Endothelial cell of umbilical vein (primary cell): Measurements from ENCODE around the gene PCSK6. TPM values are rescaled to one million over a fixed set of nuclear protein-coding genes. Genes with fewer than 3 reads are reported as not detected.

Experiments used
- BruUV-seq: library from RNA; stranded (reverse); fragments of 400-500 nt; replicated peaks from 2 replicates; lab custom pipeline; 2021; lab: Mats Ljungman, UMichigan
- CTCF ChIA-PET: fragments of 300-600, 350-600 bp; sonication (Branson Sonifier 250); formaldehyde crosslinking; loops from one replicate; lab custom pipeline; 2021; ENCODE audit warnings: antibody characterized with exemption, inconsistent platforms; lab: Charles Lee
- POLR2A ChIA-PET: fragments of 300-600, 350-600 bp; sonication (Branson Sonifier 250); formaldehyde crosslinking; loops from one replicate; lab custom pipeline; 2021; ENCODE audit warnings: antibody characterized with exemption, inconsistent platforms; lab: Charles Lee
- DNase-seq: peaks from one replicate; pipeline ENCODE4 v3.0.0-alpha.2; 2011; ENCODE audit warnings: low read depth, low spot score
- FAIRE-seq: peaks from 2 replicates; lab custom pipeline; 2011; peaks lifted over from hg19 to GRCh38; lab: Jason Lieb, UNC
- H2AFZ ChIP-seq: 2 replicates; pipeline ENCODE4 v1.6.0; 2012; ENCODE audit warnings: low read depth, low read length, control low read depth, inconsistent platforms
- H3K27ac ChIP-seq: 2 replicates; pipeline ENCODE4 v1.5.1; 2011; ENCODE audit warnings: low read depth, mild to moderate bottlenecking, control low read depth, low read length, moderate library complexity; ENCODE audit not compliant: insufficient read depth
- H3K27me3 ChIP-seq, 2 experiments: 2 replicates each; pipeline versions ENCODE4 v1.6.0 to v1.6.1; 2011; ENCODE audit warnings: low read length in 2 of 2, mixed read lengths in 1 of 2; ENCODE audit not compliant: control insufficient read depth in 2 of 2, insufficient read depth in 2 of 2
- H3K36me3 ChIP-seq, 2 experiments: 2 replicates in 1 of 2; 3 replicates in 1 of 2; pipeline ENCODE4 v1.5.1; 2011; ENCODE audit warnings: low read length in 2 of 2, mild to moderate bottlenecking in 1 of 2, moderate library complexity in 1 of 2; ENCODE audit not compliant: control insufficient read depth in 2 of 2, insufficient read depth in 2 of 2; ENCODE audit errors: extremely low read depth in 1 of 2
- H3K4me1 ChIP-seq: 3 replicates; pipeline ENCODE4 v1.5.1; 2011; ENCODE audit warnings: mild to moderate bottlenecking, low read length; ENCODE audit not compliant: control insufficient read depth, insufficient read depth; ENCODE audit errors: extremely low read depth
- H3K4me2 ChIP-seq: 2 replicates; pipeline ENCODE4 v1.6.1; 2011; ENCODE audit warnings: low read length, control low read depth, mixed read lengths; ENCODE audit not compliant: insufficient read depth
- H3K4me3 ChIP-seq, 3 experiments: fragments of 200-600 bp in 1 of 3; sonication (generic), shearing (Covaris generic) in 1 of 3; replicated peaks in 1 of 3; 2 replicates each; pipeline ENCODE4 v1.5.1; 2011 to 2016; ENCODE audit warnings: control low read depth in 3 of 3, low read length in 3 of 3, mild to moderate bottlenecking in 2 of 3, inconsistent platforms in 1 of 3, low read depth in 1 of 3, moderate library complexity in 1 of 3; ENCODE audit not compliant: insufficient read depth in 1 of 3
- H3K79me2 ChIP-seq: 2 replicates; pipeline ENCODE4 v1.6.0; 2012; ENCODE audit warnings: low read length, inconsistent platforms; ENCODE audit not compliant: control insufficient read depth, insufficient read depth
- H3K9ac ChIP-seq: replicated peaks from 2 replicates; pipeline ENCODE3; 2011; ENCODE audit warnings: low read length, control low read depth; ENCODE audit not compliant: insufficient read depth; ENCODE audit errors: extremely low read depth
- H3K9me1 ChIP-seq: replicated peaks from 3 replicates; pipeline ENCODE4 v1.6.0; 2011; ENCODE audit warnings: mild to moderate bottlenecking, low read length; ENCODE audit not compliant: control insufficient read depth, insufficient read depth; ENCODE audit errors: extremely low read depth
- H3K9me3 ChIP-seq: replicated peaks from 2 replicates; pipeline ENCODE4 v1.5.1; 2012; ENCODE audit warnings: low read length, inconsistent platforms; ENCODE audit not compliant: control insufficient read depth, insufficient read depth
- H4K20me1 ChIP-seq: replicated peaks from 2 replicates; pipeline ENCODE3; 2011; ENCODE audit warnings: mild to moderate bottlenecking, low read length; ENCODE audit not compliant: control insufficient read depth, insufficient read depth; ENCODE audit errors: extremely low read depth
- CTCF ChIP-seq, 2 donors: IDR thresholded peaks; 1 replicate in 1 of 2; 2 replicates in 1 of 2; pipeline ENCODE4 v1.5.1; 2011; ENCODE audit warnings: low read length in 2 of 2, mild to moderate bottlenecking in 2 of 2, moderate library complexity in 2 of 2, control low read depth in 1 of 2, inconsistent platforms in 1 of 2, low read depth in 1 of 2; ENCODE audit not compliant: insufficient read depth in 1 of 2; ENCODE audit errors: extremely low read depth in 1 of 2
- EZH2 ChIP-seq: IDR thresholded peaks from 2 replicates; pipeline ENCODE4 v1.6.1; 2012; ENCODE audit warnings: borderline replicate concordance, low read depth, mild to moderate bottlenecking, moderate library complexity, low read length, inconsistent platforms; ENCODE audit not compliant: severe bottlenecking
- FOS ChIP-seq: IDR thresholded peaks from 2 replicates; pipeline ENCODE4 v1.6.1; 2011; ENCODE audit warnings: mild to moderate bottlenecking, low read length, moderate library complexity, borderline replicate concordance; ENCODE audit not compliant: insufficient read depth
- GATA2 ChIP-seq: IDR thresholded peaks from 2 replicates; pipeline ENCODE4 v1.7.0; 2011; ENCODE audit warnings: low read depth, mild to moderate bottlenecking, moderate library complexity, mixed read lengths, low read length; ENCODE audit not compliant: insufficient read length, insufficient read depth
- JUN ChIP-seq: IDR thresholded peaks from 2 replicates; pipeline ENCODE4 v1.6.1; 2011; ENCODE audit warnings: borderline replicate concordance, low read depth; ENCODE audit not compliant: insufficient read length, insufficient read depth
- MAX ChIP-seq: IDR thresholded peaks from 2 replicates; pipeline ENCODE4 v1.6.1; 2011; ENCODE audit not compliant: insufficient read depth, insufficient read length
- MYC ChIP-seq: IDR thresholded peaks from one replicate; pipeline ENCODE4 v1.6.1; 2011; ENCODE audit warnings: mild to moderate bottlenecking, low read depth, low read length
- POLR2A ChIP-seq: IDR thresholded peaks from 2 replicates; pipeline ENCODE4 v1.6.1; 2012; ENCODE audit warnings: low read depth, mild to moderate bottlenecking, control low read depth, low read length
- POLR2AphosphoS5 ChIP-seq: IDR thresholded peaks from 2 replicates; pipeline ENCODE4 v1.6.1; 2012; ENCODE audit warnings: low read depth, mild to moderate bottlenecking, control low read depth, low read length, moderate library complexity; ENCODE audit not compliant: insufficient read depth
- dilution Hi-C: fragments of 300-500 bp; cut with MboI; formaldehyde crosslinking; loops from one replicate; pipeline ENCODE4 v1.15.0; 2019; ENCODE audit warnings: low sequenced_read_pairs; ENCODE audit not compliant: extremely low pct_ligation_motif_present
- intact Hi-C: fragments of 100-400 bp; cut with micrococcal nuclease; formaldehyde crosslinking; loops from one replicate; pipeline ENCODE4 v1.10.0; 2022
- polyA plus RNA-seq, 4 experiments: library from polyadenylated mRNA; depleted of rRNA in 3 of 4; stranded (reverse) in 3 of 4; unstranded in 1 of 4; fragments of >200 nt; gene quantifications; 2 replicates each; pipeline versions ENCODE4 v1.2.1 to v1.2.3, GENCODE V29; 2011 to 2012; ENCODE audit warnings: missing spikeins in 1 of 4
- total RNA-seq: library from RNA; stranded (reverse); gene quantifications from 2 replicates; pipeline ENCODE4 v1.2.3, GENCODE V29; 2021

The PCSK6 gene
- total and polyA plus RNA-seq, 2 donors (not counting 3 experiments of a cell fraction or from before 2014, with no cell fraction given) = 0.18 to 0.69 TPM

GRCh38 chr15:101458908-101459578 lies 30.5 kb downstream of the PCSK6 start:
- H2AFZ ChIP-seq = no peak overlapping the region
- intact Hi-C loops = no loop called here
- no peak overlapping the region for H3K4me3 ChIP-seq

More at GRCh38 chr15:101458908-101459578, 30.5 kb downstream of the PCSK6 start:
- DNase-seq = no peak
- no peak overlapping the region for H3K9ac ChIP-seq
- FAIRE-seq = no peak
- CTCF ChIA-PET = no interaction called here
- POLR2A ChIA-PET = no interaction called here
- H4K20me1 ChIP-seq = no peaks in the 10 kb centered on the region
- no TSS peak for BruUV-seq
- H3K36me3 ChIP-seq = no peaks in the 10 kb centered on the region
- dilution Hi-C loops = no loop called here
- no peaks in the 10 kb centered on the region for H3K79me2 ChIP-seq
- H3K9me3 ChIP-seq = no peaks in the 10 kb centered on the region
- peaks cover 0 to 2% of the 10 kb centered on the region in 2 experiments for H3K27me3 ChIP-seq
- TF ChIP-seq CTCF (IDR thresholded peaks at IDR 0.05; ENCODE audit: extremely low read depth in 1 of 2, insufficient read depth in 1 of 2, low read depth in 1 of 2, low read length in 2 of 2) (no peak), MYC (no peak), POLR2AphosphoS5 (no peak), POLR2A (no peak), JUN (no peak), GATA2 (no peak), MAX (no peak), FOS (no peak), EZH2 (no peak)
- H3K4me2 ChIP-seq = no peak overlapping the region
- H3K4me1 ChIP-seq = peaks cover 4% of the 10 kb centered on the region
- H3K9me1 ChIP-seq = no peaks in the 10 kb centered on the region
- H3K27ac ChIP-seq = no peak overlapping the region
